ENCODE results near the gene SSX2IP. TPM values are rescaled to one million over a fixed set of nuclear protein-coding genes. Genes with fewer than 3 reads are reported as not detected.
A peak's percentile ranks its signal among the peaks of the same experiment; 100 is the strongest.
"Not testable (repeated sequence)": the region's sequence is repeated elsewhere in the genome, so short reads cannot be mapped to it uniquely, and the experiment has no call there.

Gene SSX2IP
- total RNA-seq, 1 donor from 2014 or later, result 22.8 TPM

DNA sequence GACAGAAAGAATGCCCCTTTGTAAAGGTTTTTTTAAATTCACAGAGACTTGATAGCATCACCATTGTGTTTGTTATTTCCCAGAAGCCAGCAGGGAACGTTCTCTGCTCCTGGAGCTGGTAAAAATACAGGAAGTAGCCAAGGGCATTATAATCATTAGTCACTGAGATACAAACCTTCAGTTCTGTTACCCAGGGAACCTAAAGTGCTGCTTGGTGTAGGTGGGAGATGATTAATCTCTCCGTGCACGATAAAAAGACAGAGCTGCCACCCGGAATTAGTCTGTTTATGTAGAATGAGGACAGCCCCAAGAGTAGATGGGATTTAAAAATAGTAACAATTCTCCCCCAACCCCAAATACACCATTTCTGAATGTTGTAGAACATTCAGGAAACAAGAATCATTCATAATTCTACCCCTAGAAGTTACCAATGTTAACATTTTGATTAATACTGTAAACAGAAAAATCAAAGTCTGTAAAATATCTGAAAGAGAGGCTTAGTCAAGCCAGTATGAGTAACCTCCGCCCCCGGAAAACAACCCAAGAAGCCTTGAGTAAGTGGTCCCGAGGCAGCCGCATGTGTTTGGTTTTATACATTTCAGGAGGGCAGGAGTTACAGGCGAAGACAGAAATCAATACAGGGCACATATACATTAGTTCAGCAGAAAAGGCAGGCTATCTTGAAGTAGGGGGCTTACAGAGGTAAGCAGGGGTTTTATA lies 70.7 kb downstream of the SSX2IP start:
- no peak for DNase-seq

- DNase-seq, result no peak
Measured at GRCh38 chr1:84617349-84617748, 72.9 kb downstream of the SSX2IP start.

- no peak for DNase-seq
Measured at GRCh38 chr1:84615790-84616189, 74.5 kb downstream of the SSX2IP start.

GRCh38 chr1:84613887-84614286 lies 76.4 kb downstream of the SSX2IP start:
- no peak for DNase-seq

GRCh38 chr1:84613026-84613425 lies 77.2 kb downstream of the SSX2IP start:
- DNase-seq, result no peak

DNA sequence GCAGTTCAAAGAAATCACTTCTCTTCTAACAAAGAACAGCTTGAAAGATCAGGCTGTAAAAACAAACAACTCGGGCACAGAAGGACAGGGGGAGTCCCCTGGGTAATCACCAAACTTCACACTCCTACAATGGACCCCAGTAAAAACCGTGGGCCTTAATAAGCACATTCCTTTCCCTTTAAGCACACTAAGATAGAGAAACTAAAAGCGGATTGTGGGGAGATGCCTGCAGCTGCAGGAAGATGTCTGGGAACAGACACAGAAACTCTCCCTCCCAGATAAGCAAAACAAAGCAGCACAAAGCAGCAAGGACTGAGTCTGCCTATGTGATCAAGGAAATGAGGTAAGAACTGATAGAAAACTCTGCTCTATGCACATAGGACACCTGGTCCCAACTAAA lies 78.5 kb downstream of the SSX2IP start:
- no peak for DNase-seq

DNA sequence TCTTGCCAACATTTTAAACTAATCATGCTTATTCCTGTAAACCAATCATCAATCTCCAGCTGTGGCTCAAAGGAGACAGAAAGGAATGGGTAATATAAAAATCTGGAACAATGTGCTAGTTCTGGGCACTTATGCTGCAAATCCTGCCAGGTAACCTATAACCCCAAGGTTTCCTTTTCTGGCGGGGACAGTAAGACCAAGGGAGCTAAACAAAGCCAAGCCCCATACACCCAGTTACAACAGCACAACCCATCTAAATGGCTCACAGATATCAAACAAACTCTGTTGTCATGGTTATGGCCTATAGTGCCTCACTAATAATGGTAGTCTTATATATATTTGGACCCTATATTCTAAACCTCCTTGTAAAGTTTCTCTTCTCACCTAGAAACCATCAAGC lies 79.2 kb downstream of the SSX2IP start:
- no peak for DNase-seq

DNA sequence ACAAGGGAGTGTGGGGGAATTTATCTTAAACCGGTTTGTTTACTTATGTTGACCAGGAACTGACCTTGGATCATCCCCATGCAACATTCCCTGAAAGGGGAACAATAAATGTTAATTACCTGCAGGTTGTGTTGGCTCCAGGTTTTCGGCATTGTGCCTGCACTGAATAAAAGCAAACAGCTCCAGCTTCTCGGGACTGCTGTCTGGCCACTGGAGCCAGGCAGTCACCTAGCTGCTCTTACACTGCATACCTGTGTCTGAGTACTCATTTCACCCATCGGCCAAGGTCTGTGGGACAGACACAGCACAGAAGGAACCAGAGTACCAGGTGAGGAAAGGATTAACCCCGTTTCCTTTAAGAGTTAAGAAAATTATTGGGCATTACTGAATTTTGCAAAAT lies 83.3 kb downstream of the SSX2IP start:
- DNase-seq, result no peak

DNA sequence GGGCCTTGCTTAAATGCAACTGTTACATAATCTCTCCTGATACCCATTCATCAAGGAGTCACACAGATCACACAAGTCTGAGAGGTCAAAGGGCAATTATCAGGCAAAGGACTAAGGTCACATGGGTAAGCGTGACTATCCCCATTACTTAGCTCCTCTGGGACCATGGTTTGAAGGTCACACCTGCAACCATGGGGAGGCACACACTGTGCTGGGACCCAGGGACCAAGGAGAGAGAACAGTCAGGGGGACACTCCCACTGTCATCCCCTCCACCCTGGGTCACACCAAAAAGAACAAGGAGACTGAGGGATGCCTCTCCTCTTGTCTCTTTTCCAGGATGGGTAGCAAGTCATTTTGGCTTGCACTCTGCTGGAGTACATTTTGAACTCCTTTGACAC lies 85.1 kb downstream of the SSX2IP start:
- no peak for DNase-seq

GRCh38 chr1:84603941-84604830 lies 86.1 kb downstream of the SSX2IP start:
- no peak for DNase-seq

DNA sequence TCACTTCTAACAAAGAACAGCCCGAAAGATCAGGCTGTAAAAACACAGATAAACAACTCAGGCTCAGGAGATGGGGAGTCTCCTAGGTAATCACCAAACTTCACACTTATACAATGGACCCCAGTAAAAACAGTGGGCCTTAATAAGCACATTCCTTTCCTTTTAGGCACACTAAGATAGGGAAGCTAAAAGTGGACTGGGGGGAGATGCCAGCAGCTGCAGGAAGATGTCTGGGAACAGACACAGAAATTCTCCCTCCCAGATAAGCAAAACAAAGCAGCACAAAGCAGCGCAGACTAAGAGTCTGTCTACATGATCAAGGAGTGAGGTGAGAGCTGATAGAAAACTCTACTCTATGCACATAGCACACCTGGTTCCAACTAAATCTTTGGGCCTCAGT lies 87.0 kb downstream of the SSX2IP start:
- no peak for DNase-seq

DNA sequence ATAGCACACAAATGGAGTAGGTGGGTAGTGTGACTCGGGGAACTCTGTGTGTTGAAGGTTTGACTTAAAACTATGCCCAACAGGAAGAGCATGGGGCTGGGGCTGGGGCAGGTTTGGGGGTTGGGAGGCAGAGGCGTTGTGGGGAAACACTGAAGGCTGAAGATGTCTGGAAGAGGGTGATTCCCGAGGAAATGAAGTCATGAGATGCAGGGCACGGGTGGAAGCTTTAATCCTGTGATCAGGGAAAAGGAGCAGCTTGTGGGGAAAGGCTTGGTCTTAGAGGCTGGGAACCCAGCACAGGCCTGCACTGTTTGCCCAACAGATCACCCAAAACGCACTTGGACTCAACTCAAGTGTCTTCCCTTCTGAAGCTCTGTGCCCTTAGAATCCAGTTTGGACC lies 89.5 kb downstream of the SSX2IP start:
- DNase-seq, result no peak

DNA sequence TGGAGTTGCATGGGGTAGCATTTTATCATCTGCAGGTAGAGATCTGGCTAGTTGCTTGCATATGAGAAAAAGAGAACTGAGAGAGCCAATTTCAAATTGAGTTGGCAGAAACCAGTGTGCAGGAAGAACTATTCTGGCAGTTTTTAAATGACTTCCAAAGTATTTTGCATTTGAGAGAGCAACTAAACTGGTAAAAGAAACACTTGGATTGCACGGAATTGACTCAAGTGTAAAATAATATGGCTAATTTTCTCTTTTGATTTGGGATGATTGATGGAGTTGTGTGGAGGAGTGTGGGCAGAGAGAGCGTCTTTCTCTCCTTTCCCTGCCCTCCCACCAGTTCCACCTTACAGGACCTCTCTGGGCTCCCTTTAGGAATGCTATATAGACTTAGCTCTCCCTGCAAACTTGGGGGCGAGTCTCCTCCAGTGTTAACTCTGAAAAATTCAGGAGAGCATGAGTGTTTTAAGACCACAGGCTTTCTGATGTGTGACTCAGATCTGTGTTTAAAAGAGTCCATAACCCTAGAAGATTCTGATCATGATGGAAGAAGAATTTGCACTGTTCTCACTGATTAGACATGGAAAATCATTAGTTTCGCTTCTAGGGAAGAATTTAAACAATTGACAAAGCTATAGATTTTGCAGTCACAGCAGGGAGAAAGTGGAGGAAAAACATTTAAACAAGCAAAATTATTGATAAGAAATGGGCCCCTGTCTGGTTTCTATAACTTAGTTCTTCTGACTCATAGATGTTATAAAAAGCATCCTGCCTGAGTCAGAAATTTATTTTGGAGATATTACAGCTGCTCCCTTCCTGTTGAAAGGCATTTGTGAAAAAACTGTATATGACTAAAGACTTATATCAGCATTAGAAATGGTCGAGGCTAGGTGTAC lies 91.2 kb downstream of the SSX2IP start:
- DNase-seq, result peak; percentile 12

DNA sequence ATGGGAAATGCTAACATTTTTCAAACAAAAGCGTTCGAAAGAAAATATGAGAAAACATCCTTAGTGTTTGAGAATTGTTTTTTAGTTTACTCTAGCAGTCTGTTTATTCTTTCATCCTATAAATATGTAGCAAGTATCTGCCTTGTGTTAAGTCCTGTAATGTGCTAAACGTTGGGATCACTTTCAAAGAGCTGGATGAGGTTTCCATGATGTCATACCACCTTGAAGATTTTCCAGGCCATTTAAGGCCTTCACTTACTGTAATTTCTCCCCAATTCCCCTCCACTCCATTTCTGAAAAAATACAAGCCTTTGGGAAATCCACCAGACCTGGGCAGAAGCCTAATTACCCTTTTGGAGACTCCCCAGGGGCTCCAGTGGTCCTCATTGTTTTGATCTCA lies 91.8 kb downstream of the SSX2IP start:
- DNase-seq, result peak; percentile 48

GRCh38 chr1:84597011-84597410 lies 93.2 kb downstream of the SSX2IP start:
- no peak for DNase-seq

DNA sequence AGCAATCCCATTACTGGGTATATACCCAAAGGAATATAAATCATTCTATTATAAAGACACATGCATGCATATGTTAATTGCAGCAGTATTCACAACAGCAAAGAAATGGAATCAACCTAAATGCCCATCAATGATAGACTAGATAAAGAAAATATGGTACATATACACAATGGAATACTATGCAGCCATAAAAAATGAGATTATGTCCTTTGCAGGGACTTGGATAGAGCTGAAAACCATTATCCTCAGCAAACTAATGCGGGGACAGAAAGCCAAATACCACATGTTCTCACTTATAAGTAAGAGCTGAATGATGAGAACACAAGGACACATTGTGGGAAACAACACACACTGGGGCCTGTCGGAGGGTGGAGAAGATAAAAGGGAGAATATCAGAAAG lies 95.3 kb downstream of the SSX2IP start:
- not testable (repeated sequence) for DNase-seq

Other genes with a start within 250 kb of the SSX2IP start
- 27.9 TPM for gene RPF1, start 211.2 kb downstream of the SSX2IP start, total RNA-seq
- gene SPATA1, start 184.1 kb downstream of the SSX2IP start, total RNA-seq, result 1.1 TPM
- 40.3 TPM for gene GNG5, start 183.9 kb downstream of the SSX2IP start, total RNA-seq
- gene CTBS, start 116.0 kb downstream of the SSX2IP start, total RNA-seq, result 9.4 TPM
- gene LPAR3, start 202.7 kb upstream of the SSX2IP start, total RNA-seq, result 4.7 TPM

Measured in tongue (tissue), 2 donors.